ENCODE data around the gene PPP6R3. TPM values are rescaled to one million over a fixed set of nuclear protein-coding genes. Genes with fewer than 3 reads are reported as not detected.

The PPP6R3 gene
- total and polyA plus RNA-seq, 10 of the 15 experiments (the other 5 are each of a cell fraction or from before 2014, with no cell fraction given): 12.4 to 123 (median 74.1) TPM

DNA sequence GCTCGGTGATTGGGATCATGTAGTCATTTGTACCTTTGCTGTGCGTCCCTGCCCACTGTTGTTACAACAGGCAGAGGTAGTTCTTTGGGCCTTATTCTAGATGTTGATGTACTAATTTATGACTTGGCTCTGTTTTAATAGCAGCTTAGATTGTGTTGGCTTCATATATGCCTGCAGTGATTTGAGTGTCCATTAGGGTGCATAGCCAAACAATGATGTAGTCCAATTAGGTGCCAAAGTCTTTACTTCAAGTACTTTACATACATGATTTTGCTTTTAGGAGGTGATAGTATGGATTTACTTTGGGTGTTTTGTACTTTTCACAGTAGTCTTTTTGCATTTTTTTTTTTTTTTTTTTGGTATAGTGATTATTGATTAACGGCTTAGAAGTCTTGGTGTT, 46.4 kb downstream of the PPP6R3 start:
- no peak overlapping the region for H3K27ac ChIP-seq (ENCODE audit: control insufficient read depth, insufficient read depth)
- no TSS peak for BruUV-seq (replicated peaks)
- peaks cover under 1 to 2% of the 10 kb centered on the region in 2 experiments; a peak in 2 of 4 replicates for H3K36me3 ChIP-seq (ENCODE audit: control insufficient read depth in 2 of 2, insufficient read depth in 2 of 2, low read length in 1 of 2)
- no peaks in the 10 kb centered on the region for H3K9me3 ChIP-seq (replicated peaks; ENCODE audit: control insufficient read depth, insufficient read depth, low read length)
- peak; percentile 57 for ATAC-seq
- ChIA-PET SMC1A (ENCODE audit: uncharacterized antibody, unreplicated experiment) (interaction anchor here (1.3 to 4.3 kb wide), 2 partner anchors 12 to 45 kb away, joined by 4 to 22 read pairs; no protein-coding TSS in a partner anchor), CTCF (interaction anchor here (1.4 kb wide), 1 partner anchor 77 kb away, joined by 4 read pairs; no protein-coding TSS in a partner anchor), RAD21 (ENCODE audit: unreplicated experiment) (no interaction called here), POLR2A (interaction anchor here (0.6 kb wide), 2 partner anchors 9 to 946 kb away, joined by 3 to 5 read pairs; no protein-coding TSS in a partner anchor)
- H2AFZ ChIP-seq (ENCODE audit: control insufficient read depth, low read depth, low read length): no peak overlapping the region
- H3K4me2 ChIP-seq (ENCODE audit: control insufficient read depth, insufficient read depth): no peak overlapping the region
- DNase-seq (ENCODE audit: low read depth, low spot score): no peak
- no peak overlapping the region for H3K9ac ChIP-seq (ENCODE audit: control insufficient read depth, insufficient read depth, low read length)
- H3K4me3 ChIP-seq: no peak overlapping the region
- peaks cover 6% of the 10 kb centered on the region for H4K20me1 ChIP-seq (ENCODE audit: control insufficient read depth, insufficient read depth)
- in situ Hi-C loops (cut with MboI): no loop called here
- TF ChIP-seq LARP7 (IDR thresholded peaks at IDR 0.05): no peak
- no peak for TF ChIP-seq RUNX3 (IDR thresholded peaks at IDR 0.05; ENCODE audit: low read length)
- no peak for TF ChIP-seq CEBPB (IDR thresholded peaks at IDR 0.05; ENCODE audit: borderline replicate concordance in 1 of 2, low read depth in 2 of 2, low read length in 2 of 2)
- peak in 2 of 3 experiments; percentile 9 to 18; a peak in 1 of 6 replicates for TF ChIP-seq CTCF (IDR thresholded peaks at IDR 0.05 in 2 of 3, conservative IDR thresholded peaks at IDR 0.05 in 1 of 3; ENCODE audit: control insufficient read depth in 2 of 3, extremely low read depth in 1 of 3, insufficient read depth in 1 of 3, low read depth in 3 of 3, low read length in 3 of 3)
- TF ChIP-seq RAD21 (IDR thresholded peaks at IDR 0.05; ENCODE audit: insufficient read depth, low read depth, low read length): no peak
- peaks cover 7% of the 10 kb centered on the region for H3K4me1 ChIP-seq (ENCODE audit: control insufficient read depth, insufficient read depth, low read length)
- H3K79me2 ChIP-seq (ENCODE audit: control insufficient read depth, insufficient read depth, low read length): peaks cover 95% of the 10 kb centered on the region
- intact Hi-C loops (cut with micrococcal nuclease; ENCODE audit: unreplicated experiment): no loop called here
- no peak for FAIRE-seq
- no peaks in the 10 kb centered on the region for H3K27me3 ChIP-seq (replicated peaks in 1 of 2; ENCODE audit: control insufficient read depth in 2 of 2, insufficient read depth in 2 of 2, low read length in 1 of 2)
- WGBS (ENCODE audit: insufficient coverage, insufficient replicate concordance, low lambda C conversion rate, missing lambda C conversion rate): 97% methylated on average over 3 of the region's 3 CpGs
